Measurements from ENCODE around the gene DCDC2C.

The DCDC2C gene

DNA sequence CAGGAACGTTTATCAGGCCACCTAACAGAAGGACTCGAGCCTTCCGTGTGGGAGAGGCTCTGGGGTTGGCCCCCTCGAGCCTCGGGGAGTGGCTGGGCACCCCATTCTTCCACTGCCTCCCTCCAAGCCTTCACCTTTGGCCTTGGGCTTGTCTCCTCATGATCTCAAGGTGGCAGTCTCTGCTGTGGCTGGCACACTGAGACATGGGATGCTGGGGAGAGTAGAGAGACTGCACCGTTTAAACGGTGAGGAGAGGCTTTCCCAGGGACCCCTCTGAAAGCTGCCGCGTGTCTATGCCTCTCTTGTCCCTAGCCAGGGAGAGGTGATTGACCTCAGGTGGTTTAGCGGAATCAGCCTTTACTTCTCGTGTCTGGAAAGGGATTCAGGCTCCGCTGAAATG is 71.0 kb downstream of the DCDC2C start:
- no peak overlapping the region for H3K4me3 ChIP-seq (ENCODE audit: low read length, poor library complexity, severe bottlenecking)
- no peaks in the 10 kb centered on the region for H3K9me3 ChIP-seq (ENCODE audit: insufficient read depth, low read depth, low read length)
- H3K79me2 ChIP-seq (ENCODE audit: insufficient read depth, low read length), result no peaks in the 10 kb centered on the region
- no peaks in the 10 kb centered on the region for H4K20me1 ChIP-seq (ENCODE audit: insufficient read depth, low read length, poor library complexity, severe bottlenecking)
- no peaks in the 10 kb centered on the region for H3K4me1 ChIP-seq (ENCODE audit: insufficient read depth, low read length, poor library complexity, severe bottlenecking)
- no peaks in the 10 kb centered on the region for H3K9me2 ChIP-seq (replicated peaks; ENCODE audit: low read depth, low read length)
- no peak overlapping the region for H2AFZ ChIP-seq (ENCODE audit: low read length)
- TF ChIP-seq, protein P1, sequence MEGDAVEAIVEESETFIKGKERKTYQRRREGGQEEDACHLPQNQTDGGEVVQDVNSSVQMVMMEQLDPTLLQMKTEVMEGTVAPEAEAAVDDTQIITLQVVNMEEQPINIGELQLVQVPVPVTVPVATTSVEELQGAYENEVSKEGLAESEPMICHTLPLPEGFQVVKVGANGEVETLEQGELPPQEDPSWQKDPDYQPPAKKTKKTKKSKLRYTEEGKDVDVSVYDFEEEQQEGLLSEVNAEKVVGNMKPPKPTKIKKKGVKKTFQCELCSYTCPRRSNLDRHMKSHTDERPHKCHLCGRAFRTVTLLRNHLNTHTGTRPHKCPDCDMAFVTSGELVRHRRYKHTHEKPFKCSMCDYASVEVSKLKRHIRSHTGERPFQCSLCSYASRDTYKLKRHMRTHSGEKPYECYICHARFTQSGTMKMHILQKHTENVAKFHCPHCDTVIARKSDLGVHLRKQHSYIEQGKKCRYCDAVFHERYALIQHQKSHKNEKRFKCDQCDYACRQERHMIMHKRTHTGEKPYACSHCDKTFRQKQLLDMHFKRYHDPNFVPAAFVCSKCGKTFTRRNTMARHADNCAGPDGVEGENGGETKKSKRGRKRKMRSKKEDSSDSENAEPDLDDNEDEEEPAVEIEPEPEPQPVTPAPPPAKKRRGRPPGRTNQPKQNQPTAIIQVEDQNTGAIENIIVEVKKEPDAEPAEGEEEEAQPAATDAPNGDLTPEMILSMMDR (conservative IDR thresholded peaks at IDR 0.05; ENCODE audit: low read length), result no peak
- TF ChIP-seq EZH2phosphoT487 (IDR thresholded peaks at IDR 0.05; ENCODE audit: borderline replicate concordance), result no peak
- no peaks in the 10 kb centered on the region for H3K36me3 ChIP-seq (ENCODE audit: insufficient read depth, low read length)
- H3F3A ChIP-seq (ENCODE audit: low read depth), result no peaks in the 10 kb centered on the region
- no peak overlapping the region for H3K4me2 ChIP-seq (ENCODE audit: low read depth, low read length, poor library complexity, severe bottlenecking)
- no peaks in the 10 kb centered on the region for H3K27me3 ChIP-seq (ENCODE audit: insufficient read depth, low read length, poor library complexity, severe bottlenecking)
- H3K9ac ChIP-seq (ENCODE audit: low read depth, low read length, poor library complexity, severe bottlenecking), result no peak overlapping the region

DNA sequence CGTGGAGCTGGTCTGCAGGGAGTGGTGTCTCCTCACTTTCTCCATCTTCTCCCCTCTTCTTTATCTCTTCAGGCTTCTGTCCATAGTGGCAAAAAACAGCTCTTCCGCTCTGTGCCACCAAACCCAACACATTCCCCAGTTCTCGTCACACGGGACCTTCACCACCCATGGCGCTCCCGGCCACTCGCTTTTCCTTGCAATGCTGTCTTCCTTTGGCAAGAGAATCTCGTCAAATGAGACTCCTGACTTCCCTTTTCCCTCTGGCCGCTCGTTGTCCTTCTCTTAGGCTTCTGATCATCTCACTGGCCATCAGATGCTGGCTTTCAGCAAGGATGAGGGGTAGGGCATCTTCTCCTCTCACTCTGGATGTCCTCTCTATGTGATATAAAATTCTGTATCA is 72.9 kb downstream of the DCDC2C start:
- no peak overlapping the region for H2AFZ ChIP-seq (ENCODE audit: low read length)
- no peak overlapping the region for H3K4me3 ChIP-seq (ENCODE audit: low read length, poor library complexity, severe bottlenecking)
- H3K79me2 ChIP-seq (ENCODE audit: insufficient read depth, low read length), result no peaks in the 10 kb centered on the region
- no peaks in the 10 kb centered on the region for H3K9me2 ChIP-seq (replicated peaks; ENCODE audit: low read depth, low read length)
- H3K4me2 ChIP-seq (ENCODE audit: low read depth, low read length, poor library complexity, severe bottlenecking), result no peak overlapping the region
- TF ChIP-seq EZH2phosphoT487 (IDR thresholded peaks at IDR 0.05; ENCODE audit: borderline replicate concordance), result no peak
- TF ChIP-seq, protein P1 (conservative IDR thresholded peaks at IDR 0.05; ENCODE audit: low read length), result no peak
- H3K27me3 ChIP-seq (ENCODE audit: insufficient read depth, low read length, poor library complexity, severe bottlenecking), result no peaks in the 10 kb centered on the region
- H3F3A ChIP-seq (ENCODE audit: low read depth), result no peaks in the 10 kb centered on the region
- H3K4me1 ChIP-seq (ENCODE audit: insufficient read depth, low read length, poor library complexity, severe bottlenecking), result peaks cover 9% of the 10 kb centered on the region
- H4K20me1 ChIP-seq (ENCODE audit: insufficient read depth, low read length, poor library complexity, severe bottlenecking), result no peaks in the 10 kb centered on the region
- H3K36me3 ChIP-seq (ENCODE audit: insufficient read depth, low read length), result no peaks in the 10 kb centered on the region
- H3K9ac ChIP-seq (ENCODE audit: low read depth, low read length, poor library complexity, severe bottlenecking), result no peak overlapping the region
- H3K9me3 ChIP-seq (ENCODE audit: insufficient read depth, low read depth, low read length), result no peaks in the 10 kb centered on the region

DNA sequence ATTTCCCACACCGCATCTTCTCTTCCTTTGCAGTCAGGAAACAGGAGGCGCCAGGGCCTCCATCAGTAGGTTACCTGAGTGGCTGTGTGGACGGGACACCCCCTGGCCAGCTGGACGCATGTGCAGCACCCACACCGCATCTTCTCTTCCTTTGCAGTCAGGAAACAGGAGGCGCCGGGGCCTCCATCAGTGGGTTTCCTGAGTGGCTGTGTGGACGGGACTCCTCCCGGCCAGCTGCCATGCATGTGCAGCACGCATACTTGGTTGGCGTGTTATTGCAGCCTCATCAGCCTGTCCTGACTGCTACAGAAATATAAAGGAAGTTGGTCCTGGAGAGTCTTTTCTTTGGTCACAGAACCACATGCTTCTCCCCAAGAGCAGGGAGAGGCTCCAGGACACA is 74.6 kb downstream of the DCDC2C start:
- Histone ChIP-seq H3K4me1 (ENCODE audit: insufficient read depth, low read length, poor library complexity, severe bottlenecking) (peaks cover 9% of the 10 kb centered on the region), H3K36me3 (ENCODE audit: insufficient read depth, low read length) (no peaks in the 10 kb centered on the region), H3K4me3 (ENCODE audit: low read length, poor library complexity, severe bottlenecking) (no peak overlapping the region), H3K4me2 (ENCODE audit: low read depth, low read length, poor library complexity, severe bottlenecking) (no peak overlapping the region), H3K9me3 (ENCODE audit: insufficient read depth, low read depth, low read length) (no peaks in the 10 kb centered on the region), H4K20me1 (ENCODE audit: insufficient read depth, low read length, poor library complexity, severe bottlenecking) (no peaks in the 10 kb centered on the region), H3K9ac (ENCODE audit: low read depth, low read length, poor library complexity, severe bottlenecking) (no peak overlapping the region), H3K27me3 (ENCODE audit: insufficient read depth, low read length, poor library complexity, severe bottlenecking) (no peaks in the 10 kb centered on the region), H3F3A (ENCODE audit: low read depth) (no peaks in the 10 kb centered on the region), H2AFZ (ENCODE audit: low read length) (no peak overlapping the region), H3K9me2 (replicated peaks; ENCODE audit: low read depth, low read length) (no peaks in the 10 kb centered on the region), H3K79me2 (ENCODE audit: insufficient read depth, low read length) (no peaks in the 10 kb centered on the region)
- TF ChIP-seq EZH2phosphoT487 (IDR thresholded peaks at IDR 0.05; ENCODE audit: borderline replicate concordance), result no peak
- TF ChIP-seq, protein P1 (conservative IDR thresholded peaks at IDR 0.05; ENCODE audit: low read length), result no peak
